Fibroblast of upper back skin (primary cell): Measurements from ENCODE around the gene LMAN2.
A peak's percentile ranks its signal among the peaks of the same experiment; 100 is the strongest.
"Not testable (repeated sequence)": the region's sequence is repeated elsewhere in the genome, so short reads cannot be mapped to it uniquely, and the experiment has no call there.

Experiments
- DNase-seq: peaks from one replicate; pipeline ENCODE4 v3.0.0-alpha.2; 2013

LMAN2 gene

DNA sequence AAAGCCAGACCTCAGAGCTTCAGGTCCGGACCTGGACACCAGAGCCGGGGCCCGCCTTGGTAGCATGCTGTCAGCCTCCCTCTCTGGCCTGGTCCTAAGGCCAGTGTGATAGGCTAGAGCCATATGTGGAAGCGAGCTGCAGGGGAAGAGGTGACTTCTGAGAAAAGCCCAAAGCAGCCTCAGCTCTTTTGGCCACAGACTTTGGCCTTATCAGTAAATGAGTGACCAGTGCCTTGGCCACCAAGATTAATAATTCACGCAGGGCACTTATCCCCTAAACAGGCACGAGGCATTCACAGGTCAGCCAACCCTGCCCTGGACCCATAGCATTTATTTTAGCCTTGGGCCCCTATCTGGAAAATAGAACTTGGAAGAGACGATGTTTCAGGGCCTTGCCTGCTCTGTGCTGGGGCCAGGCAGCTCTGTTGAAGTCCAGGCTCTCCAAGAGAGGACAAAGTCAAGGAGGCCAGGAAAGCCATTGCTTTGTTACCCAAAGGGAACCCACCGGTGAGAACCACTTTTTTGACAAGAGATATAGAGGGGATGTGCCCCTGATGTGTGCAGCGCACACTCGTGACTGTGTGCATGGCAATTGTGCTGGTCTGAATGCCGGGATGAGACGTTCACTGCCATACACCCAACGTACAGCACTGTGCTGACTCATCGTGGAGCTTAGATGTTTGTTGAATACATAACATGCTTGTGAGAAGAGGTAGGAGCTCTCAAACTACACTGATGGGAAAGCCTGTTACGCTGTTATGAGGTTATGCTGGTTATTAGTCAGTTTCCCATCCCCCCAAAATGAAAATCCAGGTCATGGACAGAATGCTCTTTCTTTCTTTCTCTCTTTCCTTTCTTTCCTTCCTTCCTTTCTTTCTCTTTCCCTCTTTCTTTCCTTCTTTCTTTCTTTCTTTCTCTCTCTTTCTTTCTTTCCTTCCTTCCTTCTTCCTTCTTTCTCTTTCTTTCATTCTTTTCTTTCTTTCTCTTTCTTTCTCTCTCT is 27.7 kb upstream of the LMAN2 start:
- DNase-seq = peak; percentile 82

DNA sequence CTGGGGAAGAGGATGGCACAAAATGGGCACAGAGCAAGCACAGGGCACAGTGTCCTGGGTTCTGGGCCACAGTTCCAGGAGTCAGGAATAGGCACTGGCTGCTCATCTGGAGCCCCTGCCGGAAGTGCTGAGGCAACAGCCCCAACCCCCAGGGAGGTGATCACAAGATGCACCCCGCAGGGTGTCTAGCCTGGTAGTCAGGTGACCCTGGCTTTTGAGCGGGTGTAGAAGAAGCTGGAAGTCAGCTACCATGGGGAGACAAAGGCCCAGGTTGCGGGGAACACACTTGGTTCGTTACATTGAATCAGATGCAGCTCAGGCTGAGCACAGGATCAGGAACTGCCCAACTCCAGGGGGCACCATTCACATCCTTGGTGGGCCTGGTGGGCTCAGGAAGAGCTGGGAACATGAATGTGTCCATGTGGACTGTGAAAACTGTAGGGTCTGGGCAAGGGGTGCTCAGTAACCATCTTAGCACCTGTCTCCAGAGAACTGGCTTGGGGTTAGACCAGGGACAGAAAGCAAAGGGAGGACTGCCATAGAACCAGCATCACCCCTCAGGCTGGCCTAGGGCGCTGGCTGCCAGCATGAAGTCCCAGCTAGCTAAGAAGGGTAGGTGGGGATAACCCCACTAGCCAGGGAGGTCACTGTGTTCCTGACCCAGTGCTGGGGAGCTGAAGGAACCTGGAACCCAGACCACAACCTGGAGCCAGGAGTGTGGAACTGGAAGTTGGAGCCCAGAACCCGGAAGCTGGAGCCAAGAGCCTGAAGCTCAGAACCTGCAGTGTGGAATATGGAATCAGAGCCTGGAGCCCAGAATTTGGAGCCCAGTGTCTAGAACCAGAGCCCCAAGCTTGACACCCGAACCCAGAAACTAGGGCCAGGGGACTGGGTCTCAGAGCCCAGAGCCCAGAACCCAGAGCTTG is 26.6 kb upstream of the LMAN2 start:
- DNase-seq = no peak

DNA sequence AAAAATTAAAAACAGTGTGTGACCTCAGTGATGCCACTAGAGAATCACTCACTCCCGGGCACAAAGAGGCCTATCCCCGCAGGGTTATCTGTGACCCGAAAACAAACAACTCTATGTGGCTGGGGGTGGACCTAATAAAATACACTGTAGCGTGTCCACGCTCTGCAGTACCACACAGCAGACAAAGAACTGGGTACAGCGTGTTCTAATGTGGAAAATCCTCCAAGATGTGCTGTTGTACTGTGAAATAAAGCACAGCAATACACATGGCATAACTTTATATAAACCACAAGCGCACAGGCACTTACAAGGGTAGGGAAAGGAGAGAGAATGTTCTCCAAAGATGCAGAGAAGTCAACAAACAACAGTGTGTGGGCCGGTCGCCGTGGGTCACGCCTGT is 24.6 kb upstream of the LMAN2 start:
- no peak for DNase-seq

DNA sequence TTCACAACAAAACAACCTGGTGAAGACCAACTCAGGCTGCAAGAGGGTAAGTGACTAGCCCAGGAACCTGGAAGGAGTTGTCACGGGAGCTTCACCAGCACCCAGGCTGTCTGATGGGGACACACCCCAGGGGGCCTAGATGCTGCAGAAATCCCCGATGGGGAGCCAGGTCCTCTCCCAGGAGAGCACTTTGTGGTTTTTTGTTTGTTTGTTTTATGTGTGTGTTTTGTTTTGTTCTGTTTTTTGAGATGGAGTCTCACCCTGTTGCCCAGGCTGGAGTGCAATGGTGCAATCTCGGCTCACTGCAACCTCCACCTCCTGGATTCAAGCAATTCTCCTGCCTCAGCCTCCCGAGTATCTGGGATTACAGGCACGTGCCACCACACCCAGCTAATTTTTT is 24.0 kb upstream of the LMAN2 start:
- not testable (repeated sequence) for DNase-seq

DNA sequence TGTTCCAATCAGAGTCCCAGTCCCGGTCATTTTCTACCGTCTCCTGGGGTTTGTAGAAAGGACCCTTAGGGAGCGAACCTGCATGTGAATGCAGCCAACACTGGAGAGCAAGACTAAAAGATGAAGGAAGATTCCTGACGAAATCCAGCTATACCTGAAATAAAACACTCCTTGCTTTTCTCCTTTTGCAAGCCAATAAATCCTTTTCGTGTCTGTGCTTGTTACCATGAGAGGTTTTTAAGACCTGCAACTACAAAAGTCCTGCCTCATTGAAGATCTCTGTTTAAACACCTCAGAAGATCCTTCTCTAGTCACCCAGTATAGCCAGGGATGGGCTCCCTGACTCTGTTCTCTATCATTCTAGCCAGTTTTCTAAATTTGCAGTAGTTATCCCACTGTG is 22.7 kb upstream of the LMAN2 start:
- no peak for DNase-seq

DNA sequence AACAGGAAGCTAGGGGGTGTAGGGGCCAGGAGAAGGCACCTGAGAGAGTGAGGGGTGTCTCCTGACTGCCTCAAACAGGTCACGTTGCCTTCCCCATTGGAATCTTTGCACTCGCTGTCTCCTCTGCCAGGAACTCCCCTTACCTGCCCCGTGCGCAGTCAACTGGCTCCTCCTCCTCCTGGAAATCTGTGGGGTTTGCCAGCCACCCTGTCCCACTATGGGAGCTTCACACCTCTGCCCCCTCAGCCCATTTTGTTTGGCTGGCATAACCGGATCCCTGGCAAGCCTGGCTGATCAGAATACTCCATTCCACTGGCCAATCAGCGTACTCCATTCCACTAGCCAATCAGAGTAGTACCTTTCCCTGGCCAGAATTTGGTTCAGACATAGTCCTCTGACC is 22.3 kb upstream of the LMAN2 start:
- no peak for DNase-seq

DNA sequence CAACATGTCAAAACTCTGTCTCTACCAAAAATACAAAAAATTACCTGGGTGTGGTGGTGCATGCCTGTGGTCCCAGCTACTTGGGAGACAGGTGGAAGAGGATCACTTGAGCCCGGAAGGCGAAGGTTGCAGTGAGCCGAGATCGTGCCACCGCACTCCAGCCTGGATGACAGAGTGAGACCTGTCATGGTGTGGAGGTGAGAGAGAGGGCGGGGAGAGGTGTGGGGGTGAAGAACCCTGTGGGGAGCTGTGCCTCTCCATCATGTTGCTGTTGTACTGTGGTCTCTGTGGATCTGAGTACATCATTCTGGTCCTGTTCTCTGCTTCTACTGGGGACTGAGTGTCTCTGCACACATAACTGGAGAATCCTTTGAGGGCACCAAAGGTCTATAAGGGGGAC is 21.4 kb upstream of the LMAN2 start:
- no peak for DNase-seq

DNA sequence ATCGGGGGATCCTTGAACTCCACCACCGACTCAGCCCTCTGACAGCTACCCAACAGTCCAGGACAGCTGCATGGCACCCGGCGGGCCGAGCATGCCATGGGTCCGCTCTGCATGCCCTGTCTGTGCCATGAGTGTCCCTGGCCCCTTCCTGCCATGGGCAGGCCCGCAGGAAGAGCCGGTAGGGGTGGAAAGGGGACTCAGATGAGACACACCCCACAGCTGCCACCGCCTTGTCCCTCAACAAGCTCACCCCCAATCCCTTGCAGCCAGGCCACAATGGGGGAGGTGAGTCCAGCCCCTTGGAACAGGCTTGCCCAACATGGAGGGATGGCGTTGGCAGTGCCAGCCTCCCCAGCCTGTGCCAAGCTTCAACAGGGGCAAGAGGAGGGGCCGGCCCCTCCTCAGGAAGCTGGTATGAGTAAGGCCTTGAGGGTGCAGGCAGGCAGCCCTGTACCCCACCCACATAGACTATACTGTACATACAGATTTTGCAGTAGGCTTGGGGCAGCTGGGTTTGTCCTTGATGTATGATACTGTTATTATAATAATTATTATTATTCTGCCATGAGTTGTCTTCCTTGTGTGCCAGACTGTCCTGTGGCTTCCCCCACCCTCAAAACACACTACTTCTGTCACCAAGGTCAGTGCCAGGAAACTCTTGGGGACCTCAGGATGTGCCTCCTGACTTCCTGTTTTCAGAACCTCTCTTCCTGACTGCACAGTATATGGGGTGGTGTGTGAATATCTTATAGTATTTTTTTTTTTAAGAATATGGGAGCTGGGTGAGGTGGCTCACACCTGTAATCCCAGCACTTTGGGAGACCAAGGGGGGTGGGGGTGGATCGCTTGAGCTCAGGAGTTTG is 20.8 kb upstream of the LMAN2 start:
- no peak for DNase-seq

DNA sequence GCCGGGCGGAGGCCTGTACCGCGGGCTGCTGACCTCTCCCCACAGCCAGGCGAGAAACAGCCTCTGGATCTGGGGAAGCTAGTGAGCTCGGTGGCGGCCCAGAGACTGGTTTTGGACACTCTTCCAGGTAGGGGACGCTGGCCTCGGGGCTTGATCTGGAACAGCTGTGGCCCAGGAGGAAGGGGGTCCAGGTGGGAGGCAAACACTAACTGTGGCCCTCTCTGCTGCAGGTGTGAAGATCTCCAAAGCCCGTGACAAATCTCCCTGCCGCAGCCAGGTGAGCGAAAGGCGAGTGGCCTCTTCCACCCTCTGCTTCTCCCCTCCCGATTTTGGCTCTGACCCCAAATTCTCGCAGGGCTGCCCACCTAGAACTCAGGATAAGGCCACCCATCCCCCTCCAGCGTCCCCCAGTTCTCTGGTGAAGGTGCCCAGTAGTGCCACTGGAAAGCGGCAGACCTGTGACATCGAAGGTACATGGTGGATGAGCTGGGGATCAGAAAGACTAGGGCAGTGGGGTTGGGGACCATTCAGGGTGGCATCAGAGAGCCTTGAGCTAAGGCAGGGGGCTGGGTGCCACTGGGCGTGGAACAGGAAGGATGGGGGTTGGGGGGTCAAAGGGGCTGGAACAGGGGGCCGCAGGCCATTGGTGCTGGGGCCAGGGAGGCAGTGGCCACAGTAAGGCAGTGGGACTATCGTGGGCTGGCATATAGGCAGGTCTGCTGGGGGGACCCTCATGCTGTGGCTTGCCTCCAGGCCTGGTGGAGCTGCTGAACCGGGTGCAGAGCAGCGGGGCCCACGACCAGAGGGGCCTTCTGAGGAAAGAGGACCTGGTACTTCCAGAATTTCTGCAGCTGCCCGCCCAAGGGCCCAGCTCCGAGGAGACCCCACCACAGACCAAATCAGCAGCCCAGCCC is 19.9 kb upstream of the LMAN2 start:
- no peak for DNase-seq

DNA sequence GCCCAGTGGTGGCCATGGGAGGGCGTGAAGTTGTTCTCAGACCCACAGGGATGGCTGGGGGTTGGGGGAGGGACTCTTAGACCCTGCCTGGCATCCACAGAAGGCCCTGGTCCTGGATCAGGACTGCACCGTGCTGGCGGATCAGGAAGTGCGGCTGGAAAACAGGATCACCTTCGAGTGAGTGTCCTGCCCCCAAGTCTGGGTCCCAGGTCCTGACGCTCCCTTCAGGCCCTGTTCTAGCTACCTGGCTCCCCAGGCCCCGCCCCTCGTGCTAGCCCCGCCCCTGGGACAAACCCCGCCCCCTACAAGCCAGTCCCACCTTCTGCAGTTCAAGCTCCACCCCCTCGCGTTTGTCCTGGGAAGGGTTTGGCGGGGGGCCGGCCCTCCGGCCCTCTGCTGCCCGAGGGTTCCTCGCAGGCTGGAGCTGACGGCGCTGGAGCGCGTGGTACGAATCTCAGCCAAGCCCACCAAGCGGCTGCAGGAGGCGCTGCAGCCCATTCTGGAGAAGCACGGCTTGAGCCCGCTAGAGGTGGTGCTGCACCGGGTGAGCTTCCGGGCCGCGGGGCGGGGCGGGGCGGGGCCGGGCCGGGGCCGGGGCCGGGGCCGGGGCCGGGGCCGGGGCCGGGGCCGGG is 19.1 kb upstream of the LMAN2 start:
- DNase-seq = peak; percentile 79

DNA sequence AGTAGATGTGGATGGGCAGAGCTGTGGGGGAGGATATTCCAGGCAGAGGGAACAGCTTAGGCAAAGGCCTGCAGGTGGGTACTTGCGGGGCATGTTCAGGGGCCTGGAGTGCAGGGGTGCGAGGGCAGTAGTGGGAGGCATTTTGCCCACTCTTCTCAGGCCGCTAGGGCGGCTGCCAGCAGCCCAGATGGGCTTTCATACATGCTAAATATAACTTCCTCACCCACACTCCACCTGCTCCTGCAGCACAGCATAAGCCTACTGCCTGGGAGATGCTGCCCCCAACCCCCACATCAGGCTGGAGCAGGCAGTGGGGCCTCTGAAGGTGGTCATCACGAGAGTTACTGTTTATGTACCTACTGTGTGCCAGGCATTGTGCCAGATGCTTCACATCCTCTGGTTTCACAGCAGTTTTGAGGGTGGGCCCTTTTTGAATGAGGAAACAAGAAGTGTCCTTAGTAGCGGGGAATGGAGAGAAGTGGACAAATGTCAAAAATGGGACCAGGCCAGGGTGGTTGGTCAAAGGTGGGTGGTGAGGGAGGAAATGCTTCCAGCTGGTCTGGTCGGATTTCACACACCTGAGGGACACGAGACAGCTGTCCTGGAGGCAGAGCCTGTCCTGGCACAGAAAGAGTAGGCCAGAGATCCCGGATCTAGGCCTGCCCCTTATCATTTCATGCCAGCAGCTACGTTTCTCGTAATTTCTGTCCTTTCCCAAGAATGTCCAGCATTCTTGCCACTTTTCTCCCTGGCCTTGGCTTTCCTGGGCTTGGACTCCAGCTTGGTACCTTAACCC is 18.4 kb upstream of the LMAN2 start:
- no peak for DNase-seq

DNA sequence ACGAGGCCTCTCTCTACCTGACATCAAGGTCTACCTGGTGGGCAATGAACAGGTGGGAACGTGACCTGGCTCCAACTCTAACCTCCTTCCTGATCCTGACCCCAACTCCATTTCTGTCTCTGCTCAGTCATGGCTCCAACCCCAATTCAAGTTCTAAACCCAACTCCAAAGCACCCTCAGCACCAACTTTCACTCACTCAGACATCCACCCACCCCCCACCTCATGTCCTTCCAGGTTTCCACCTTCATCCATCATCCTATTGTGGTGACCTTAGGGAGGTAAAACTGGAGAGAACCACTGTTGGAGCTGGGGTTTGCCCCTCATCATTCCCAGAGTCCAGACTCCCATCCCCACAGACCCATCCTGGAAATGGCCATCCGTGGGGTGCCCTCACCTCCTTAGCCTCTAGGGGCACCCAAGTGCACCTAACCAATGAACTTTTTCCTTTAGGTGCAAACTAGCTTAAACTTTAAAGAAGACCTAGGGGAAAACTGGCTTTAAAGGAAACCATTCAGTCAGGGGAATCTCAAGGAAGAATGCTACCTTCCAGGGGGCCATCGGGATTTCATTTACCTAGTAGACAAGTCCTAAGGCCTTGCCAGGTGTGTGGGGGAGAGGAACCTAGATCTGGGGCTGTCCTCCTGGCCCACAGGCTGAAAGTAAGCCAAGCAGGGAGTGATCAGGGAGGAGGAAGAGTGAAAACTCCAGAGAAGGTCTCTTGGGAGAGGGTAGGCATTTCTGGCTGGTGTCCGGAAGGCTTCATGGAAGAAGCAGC is 17.6 kb upstream of the LMAN2 start:
- peak; percentile 13 for DNase-seq

DNA sequence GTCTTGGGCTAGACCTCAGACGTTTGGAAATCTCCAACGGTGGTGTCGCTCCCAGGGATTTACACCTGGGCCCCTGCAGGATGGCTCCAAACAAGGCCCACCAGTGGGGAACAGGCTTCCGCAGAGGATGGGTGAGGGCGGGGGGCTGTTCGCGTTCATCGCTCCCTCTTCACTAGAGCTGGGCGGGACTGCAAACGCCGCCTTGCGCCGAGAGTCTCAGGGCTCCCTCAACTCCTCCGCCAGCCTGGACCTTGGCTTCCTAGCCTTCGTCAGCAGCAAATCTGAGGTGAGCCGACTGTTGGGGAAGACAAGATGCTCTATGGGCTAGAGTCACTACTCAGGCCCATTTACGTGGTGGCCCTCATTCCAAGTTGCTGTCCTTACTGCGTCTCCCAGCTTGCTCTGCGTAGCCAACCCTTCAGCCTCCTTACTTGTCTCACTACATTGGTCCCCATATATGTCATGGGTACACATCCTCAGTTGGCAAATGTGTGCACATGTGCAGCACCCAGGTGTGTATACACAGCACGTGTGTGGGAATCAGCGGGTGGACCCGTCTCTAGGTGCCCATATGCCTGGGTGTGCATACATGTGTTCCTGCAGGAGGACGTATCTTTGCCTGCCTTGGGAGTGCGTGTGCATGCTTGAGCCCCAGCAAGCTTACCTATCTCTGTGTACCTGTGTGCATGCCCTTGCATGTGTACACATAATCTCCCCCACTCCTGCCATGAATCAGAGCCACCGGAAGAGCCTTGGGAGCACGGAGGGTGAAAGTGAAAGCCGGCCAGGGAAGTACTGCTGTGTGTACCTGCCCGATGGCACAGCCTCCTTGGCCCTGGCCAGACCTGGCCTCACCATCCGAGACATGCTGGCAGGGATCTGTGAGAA is 16.8 kb upstream of the LMAN2 start:
- no peak for DNase-seq

DNA sequence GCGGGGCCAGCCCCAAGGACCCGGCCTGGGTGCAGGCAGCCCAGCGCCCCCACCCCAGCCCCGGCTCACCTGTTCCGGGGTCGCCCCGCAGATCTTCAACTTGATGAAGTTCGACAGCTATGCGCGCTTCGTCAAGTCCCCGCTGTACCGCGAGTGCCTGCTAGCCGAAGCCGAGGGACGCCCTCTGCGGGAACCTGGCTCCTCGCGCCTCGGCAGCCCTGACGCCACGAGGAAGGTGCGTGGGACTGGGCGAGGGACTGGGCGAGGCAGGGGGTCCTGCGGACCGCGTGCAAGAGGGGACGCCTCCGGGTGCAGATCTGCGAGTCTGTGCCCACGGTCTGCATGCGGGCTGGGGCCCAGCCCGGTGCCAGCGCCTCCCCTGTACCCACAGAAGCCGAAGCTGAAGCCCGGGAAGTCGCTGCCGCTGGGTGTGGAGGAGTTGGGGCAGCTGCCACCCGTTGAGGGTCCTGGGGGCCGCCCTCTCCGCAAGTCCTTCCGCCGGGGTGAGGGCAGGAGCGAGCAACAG is 15.9 kb upstream of the LMAN2 start:
- no peak for DNase-seq

DNA sequence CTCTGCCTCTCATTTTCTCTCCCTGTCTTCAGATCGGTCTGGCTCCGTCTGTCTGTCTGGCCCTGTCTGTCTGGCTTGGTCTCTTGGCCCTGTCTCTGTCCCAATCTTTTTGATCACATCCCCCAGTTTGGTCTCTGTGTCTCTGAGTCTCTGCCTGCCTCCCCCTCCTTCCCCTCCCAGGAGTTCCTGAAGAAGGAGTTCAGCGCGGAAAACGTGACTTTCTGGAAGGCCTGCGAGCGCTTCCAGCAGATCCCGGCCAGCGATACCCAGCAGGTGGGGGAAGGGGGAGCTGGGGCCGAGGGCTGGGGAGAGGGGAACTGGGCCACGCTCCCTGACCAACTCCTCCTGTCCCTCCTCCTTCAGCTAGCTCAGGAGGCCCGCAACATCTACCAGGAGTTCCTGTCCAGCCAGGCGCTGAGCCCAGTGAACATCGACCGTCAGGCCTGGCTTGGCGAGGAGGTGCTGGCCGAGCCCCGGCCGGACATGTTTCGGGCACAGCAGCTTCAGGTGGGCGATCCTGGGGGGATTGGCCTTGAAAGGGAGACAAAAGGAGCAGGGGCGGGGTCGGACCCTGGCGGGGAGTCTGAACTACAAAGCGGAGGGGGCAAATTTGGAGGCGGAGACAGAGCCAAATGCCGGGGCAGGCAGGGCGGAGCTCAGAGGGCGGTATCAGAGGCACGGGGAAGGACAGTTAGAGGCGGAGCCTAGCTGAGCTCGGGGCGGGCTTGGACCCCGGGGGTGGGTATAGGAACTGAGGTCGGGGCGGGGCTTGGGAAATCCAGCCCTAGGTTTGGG is 15.3 kb upstream of the LMAN2 start:
- DNase-seq = peak; percentile 87

DNA sequence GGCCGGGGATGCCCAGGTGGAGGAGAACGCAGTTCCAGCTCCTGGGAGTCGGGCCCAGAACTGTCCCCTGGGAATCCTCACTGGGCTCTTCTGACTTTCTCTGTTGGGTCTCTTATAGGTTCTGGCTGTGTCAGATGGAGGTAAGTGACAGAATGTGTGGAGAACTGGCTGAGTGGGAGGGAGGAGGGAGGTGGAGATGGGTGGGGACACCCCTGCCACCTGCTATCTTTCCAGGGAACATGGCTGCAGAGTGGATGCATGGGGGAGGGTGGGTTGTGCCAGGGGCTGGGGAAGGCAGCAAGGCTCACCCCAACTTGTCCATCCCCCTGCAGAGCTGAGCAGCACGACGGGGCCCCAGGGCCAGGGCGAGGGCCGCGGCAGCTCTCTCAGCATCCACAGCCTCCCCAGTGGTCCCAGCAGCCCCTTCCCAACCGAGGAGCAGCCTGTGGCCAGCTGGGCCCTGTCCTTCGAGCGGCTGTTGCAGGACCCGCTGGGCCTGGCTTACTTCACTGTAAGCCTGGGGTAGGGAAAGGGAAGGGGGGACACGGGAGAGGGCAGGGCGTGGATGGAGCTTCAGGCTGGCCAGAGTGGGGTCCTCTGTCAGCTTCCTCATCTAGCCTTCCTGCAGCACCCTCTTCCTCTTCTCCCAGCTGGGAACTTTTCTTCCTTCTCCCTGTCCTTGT is 14.5 kb upstream of the LMAN2 start:
- DNase-seq = no peak
